Measurements from ENCODE around the gene CDK5R1.
"Not testable (repeated sequence)": the region's sequence is repeated elsewhere in the genome, so short reads cannot be mapped to it uniquely, and the experiment has no call there.

Gene CDK5R1

DNA sequence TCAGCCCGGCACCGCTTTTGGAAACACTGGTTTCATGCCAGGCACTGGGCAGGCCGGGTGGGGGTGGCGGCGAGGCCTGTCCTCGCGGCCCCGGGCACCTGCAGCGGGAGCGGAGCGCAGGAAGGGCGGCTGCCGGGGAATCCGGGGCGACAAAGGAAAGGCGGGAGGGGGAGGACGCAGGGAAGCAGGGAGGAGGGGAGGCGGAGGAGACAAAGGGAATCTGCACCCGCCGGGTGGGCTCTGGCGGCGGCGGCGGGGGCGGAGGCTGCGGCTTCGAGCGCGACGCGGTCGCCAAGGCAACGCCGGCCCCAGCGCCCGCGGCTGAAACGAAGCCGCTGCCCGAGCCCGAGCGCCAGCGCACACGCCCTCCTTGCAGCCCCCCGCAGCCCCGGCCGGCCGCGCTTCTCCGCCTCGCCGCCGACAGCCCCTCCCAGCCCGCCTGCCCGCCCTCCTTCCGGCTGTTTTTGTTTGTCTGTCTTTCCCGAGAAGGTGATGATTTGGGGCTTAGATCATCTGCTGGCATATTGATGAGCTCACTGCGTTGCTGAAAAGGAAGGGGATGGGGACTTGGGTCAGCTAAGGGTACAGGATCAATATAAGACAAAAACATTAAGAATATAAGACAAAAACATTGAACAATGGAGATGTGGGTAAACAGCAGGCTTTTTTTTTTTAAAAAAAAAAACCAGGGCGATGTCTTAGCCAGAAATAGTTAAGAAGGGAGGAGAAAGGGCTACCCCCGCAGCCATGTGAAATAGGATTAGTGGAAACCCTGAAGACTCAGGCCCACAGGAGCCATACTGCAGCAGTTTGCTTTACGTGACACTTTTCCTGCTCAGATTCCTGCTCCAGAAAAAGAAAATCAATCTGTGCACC lies 32.7 kb downstream of the CDK5R1 start:
- DNase-seq = peak; percentile 64

DNA sequence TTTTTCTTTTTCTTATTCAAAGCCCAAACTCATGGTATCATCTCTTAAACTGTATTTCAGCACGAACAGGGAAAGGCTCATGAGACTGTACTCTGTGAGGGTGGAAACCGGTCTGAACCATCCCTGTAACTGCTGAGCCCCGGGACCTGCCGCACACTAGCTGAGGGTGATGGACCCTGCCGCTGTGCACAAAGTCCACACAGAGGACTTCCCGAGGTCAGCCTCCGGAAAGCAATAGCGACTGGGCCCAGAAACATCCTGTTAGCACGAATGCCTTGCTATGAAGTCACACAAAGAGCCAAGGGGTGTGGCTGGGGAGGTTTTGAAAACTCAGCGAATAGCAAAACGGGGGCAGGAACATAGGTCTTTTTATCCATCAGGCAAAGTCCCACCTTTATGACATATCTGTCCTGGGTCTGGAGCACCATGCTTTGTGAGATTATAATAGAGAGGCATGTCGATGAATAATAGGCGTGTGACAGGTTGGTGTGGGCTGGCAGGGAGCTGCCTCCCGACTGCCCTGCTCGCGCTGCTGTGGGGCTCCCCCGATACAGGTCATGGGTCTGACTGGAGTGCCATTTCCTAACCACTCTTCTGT lies 33.4 kb downstream of the CDK5R1 start:
- DNase-seq = no peak

DNA sequence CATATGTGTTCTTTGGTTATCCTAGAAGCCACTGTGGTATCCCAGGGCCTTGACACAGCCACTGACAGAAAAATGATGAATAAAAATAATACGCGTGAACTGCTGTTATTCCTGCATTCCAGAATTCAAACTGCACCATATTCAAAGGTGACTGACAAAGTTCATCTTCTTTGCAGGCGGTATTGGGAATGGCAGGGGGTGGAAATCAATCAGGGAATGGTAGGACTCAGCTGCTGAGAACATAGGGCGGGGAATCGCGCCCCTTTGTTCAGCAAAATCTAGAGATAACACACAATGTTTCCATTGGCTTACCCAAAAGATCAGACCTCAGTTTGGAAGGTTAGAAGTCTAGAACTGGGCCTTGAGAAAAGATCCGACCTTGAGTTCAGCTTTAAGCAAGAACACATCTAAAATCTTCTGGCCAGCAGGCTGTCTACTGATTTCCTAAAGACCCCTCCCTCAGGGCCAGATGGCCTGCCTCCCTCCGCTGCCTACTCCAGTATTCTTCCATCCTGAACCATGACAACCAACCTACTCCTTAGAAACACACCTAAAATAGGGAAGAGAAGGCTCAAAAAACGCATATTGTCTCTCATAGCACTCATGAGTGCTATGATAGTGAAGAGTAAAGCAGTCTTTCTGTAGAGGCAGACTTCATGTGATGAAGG lies 34.1 kb downstream of the CDK5R1 start:
- DNase-seq = no peak

DNA sequence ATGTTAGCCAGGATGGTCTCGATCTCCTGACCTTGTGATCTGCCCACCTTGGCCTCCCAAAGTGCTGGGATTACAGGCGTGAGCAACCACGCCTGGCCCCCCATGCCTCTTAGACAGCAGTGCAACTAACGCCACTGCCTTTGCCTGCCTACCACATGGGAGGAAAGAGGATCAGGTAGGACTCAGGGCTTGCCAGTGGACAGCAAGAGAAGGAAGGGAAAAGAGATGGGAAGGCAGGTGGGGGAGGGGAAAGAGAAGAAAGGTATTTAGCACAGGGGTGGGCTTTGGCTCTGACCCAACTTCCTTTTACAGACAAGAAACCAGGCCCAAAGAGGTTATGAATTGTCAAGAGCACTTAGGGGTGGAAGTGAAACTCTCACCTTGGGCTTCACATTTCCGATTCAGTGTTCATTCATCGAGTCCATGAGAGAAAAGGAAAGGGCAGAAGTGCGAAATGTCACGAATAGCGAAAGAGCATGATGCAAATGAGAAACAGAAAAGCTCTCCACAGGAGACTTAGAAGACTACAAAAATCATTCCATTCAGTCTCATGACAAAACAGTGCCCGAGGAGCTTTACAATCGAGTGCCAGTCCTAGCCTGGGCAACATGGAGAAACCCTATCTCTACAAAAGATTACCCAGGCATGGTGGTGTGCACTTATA lies 36.4 kb downstream of the CDK5R1 start:
- no peak for DNase-seq

DNA sequence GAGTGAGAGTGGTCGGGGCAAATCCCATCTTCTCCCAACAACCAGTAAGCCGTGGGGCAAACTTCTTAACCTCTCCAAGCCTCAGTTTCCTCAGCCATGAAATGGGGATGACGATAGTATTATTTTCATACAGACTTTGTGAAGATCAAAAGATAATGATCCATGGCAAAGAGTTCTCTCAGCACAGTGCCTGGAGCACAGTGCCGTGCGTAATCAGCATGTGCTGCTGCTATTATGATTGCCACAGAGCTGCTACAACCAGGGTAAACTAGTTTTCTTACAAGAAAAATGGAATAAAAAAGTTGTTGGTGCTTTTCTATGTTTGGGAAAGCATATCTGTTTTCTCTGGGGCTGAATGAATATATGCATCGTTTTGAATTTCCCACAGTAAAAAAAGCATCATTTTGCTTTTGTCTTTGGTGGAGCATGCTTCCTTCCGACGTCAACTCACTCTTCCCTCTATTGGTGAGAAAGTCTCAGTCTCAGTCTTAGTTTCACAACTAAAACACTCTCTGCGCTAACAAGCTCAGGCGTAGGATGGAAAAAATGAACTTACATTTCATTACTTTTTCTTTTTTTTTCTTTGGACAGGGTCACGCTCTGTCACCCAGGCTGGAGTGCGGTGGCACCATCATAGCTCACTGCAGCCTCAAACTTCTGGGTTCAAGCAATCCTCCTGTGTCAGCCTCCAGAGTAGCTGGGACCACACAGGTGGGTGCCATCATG lies 37.2 kb downstream of the CDK5R1 start:
- no peak for DNase-seq

DNA sequence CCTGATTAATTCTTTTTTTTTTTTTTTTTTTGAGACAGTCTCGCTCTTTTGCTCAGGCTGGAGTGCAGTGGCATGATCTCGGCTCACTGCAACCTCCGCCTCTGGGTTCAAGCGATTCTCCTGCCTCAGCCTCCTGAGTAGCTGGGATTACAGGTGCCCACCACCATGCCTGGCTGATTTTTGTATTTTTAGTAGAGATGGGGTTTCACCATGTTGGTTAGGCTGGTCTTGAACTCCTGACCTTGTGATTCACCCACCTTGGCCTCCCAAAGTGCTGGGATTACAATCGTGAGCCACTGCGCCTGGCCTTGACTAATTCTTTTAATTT lies 37.7 kb downstream of the CDK5R1 start:
- not testable (repeated sequence) for DNase-seq

DNA sequence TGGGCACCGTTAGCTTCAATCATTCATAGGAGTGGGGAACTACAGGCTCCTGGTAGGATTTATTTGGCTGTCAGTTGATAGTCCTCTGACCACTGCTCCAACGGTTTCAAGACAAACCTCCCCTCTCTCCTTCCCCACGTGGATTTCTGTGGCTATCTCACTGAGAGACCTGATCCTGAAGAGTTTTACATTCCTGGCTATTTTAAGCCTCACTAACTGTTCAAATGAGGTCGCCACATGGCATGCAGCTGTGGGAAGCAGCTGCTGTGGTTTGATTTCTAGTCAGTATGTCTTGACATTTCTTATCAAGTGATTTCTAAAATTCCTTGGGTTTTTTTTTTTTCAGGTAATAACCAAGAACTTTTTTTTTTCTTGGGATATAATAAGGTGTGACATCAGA lies 38.3 kb downstream of the CDK5R1 start:
- DNase-seq = no peak

DNA sequence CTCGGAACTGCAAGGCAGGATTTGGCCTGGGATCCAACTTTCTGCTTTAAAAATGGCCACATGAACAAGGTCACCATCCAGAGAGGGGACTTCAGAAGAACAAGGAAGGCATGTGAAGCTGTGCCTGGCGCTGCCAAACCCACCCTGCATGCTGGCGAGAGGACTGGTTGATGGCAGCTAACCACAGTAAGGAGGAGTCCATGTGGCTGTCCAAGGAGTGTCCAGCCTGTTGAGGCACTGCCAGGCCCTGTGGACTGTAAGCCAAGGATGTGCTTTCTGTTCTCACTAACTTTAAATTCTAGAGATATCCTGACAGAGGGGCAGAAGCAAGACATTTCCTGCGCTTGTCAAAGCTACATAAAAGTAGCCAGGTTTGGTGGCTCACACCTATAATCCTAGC lies 40.4 kb downstream of the CDK5R1 start:
- DNase-seq = no peak

DNA sequence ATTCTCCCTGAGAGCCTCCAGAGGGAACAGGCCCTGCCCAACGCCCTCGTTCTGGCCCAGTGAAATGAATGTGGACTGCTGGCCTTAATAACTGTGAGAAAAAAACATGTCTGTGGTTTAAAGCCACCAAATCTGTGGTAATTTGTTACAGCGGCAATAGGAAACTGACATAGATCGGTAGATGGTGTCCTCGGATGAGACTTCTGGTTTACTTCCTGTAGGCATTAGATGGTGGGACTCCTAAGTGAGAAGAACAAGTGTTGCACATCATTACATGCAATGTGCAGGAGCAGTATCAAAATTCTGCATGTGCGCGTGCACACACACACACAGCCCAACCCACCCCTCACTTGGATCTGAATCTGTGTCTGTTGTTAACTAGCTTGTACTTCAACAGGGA lies 42.0 kb downstream of the CDK5R1 start:
- no peak for DNase-seq

DNA sequence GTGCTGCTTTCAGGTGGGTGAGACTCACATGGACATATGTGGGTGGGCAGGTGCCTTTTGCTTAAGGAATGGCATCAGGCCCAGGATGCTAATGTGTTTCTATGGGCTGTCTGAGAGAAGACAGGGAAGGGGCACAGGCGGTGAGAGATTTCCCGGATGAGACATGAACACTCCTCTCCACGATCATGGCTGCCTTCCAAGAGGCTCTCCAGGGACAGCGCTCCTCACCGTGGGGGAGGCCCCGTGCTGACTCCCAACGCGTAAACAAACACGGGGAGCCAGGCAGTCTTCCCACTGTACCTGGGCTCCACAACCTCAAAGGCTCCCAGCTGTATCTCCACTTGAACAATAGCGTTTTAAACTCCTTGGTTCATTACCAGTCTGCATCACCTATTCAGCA lies 42.8 kb downstream of the CDK5R1 start:
- no peak for DNase-seq

DNA sequence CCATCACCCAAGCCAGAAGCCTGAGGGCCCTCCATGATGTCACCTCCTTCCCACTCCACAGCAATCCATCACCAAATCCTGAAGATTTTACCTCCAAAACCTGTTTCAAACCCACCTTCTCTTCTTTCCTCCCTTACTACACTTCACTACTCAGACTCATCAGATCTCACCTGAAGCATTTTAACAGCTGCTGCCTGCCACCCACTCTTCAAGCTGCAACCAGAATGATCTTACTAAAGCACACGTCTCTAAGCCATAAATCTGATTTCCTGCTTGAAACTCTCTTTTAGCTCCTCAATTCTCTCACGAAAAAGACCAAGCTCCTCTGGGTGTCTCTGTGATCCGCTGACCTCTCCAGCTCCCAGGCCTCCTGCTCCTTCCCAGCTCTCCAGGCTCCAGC lies 46.5 kb downstream of the CDK5R1 start:
- DNase-seq = no peak

DNA sequence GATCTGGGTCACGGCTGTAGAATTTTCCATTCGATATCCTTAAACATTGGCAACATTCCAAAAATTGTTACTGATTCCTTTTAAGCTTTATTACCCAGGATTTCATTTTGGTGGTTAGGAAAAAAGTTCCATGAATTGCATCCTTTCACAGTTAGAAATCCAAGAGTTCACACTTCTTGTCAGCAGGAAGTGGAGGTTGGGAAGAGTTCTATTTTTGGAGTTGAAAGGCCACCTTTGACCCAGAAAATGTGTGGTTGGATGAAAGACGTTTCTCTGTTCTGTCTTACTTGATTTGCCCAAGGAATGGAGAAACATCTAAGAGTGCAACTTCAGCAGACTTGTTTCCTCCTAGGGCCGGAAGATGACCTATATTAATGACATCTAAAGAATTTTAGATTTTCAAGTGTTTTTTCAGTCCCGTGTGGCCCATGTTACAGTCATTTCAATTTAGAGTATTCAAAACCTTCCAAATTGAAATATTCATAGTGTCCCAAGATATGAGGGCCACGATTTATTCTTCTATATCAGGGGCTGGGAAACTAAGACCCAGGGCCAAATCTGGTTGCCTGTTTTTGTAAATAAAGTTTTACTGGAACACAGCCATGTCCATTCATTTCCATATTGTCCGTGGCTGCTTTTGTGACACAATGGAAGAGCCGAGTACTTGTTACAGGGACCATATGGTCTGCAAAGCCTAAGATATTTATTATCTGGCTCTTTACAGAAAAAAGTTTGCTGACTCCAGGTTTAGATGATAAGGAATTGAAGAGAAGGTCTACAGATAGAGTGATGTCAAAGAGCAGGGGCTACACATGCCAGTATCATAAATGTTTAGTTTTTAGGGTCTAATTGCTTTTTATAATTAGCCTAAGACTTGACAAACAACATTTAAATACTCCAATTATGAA lies 50.2 kb downstream of the CDK5R1 start:
- DNase-seq = no peak
